ENCODE results near the gene BDNF. TPM values are rescaled to one million over a fixed set of nuclear protein-coding genes. Genes with fewer than 3 reads are reported as not detected.

The BDNF gene
- total RNA-seq, 1 donor from 2014 or later: 1.6 TPM

DNA sequence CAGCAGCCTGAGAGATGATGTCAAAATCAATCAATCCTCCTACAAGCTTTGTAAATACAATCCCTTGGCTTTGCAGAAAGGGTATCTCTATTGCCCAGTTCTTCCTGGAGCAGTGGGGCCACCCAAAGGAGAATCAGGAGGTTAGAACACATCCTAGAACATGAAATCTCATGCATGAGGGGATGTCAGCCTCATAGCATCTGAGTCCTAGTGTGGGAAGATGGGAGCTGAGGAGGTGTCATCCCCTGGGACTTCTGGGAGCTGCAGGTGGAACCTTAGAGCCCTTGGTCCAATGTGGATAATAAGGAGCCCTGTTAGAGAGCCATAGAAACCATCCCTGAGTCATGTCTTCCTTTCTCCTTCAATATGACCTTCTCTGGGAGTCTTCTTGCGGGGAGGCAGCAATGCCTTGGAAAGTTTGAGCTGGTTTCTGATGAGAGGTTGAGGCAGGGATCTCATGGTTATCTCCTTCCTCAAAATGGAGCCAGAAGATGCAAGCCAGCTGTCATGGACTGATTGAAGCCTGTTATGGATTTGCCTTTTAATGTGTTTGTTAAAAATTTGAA lies 74.8 kb downstream of the BDNF start:
- no peaks in the 10 kb centered on the region for H3K9me3 Mint-ChIP-seq
- H3K27ac Mint-ChIP-seq: no peak overlapping the region
- DNase-seq (ENCODE audit: low spot score): no peak
- H3K36me3 ChIP-seq: no peaks in the 10 kb centered on the region
- no peak overlapping the region for H3K27ac ChIP-seq
- H3K4me3 Mint-ChIP-seq: no peak overlapping the region
- H4K20me1 ChIP-seq (ENCODE audit: low read depth): no peaks in the 10 kb centered on the region
- no peak overlapping the region for H3K9ac ChIP-seq
- no peaks in the 10 kb centered on the region for H3K36me3 Mint-ChIP-seq
- H3K4me3 ChIP-seq: no peak overlapping the region
- peaks cover 2% of the 10 kb centered on the region for H3K27me3 Mint-ChIP-seq (ENCODE audit: insufficient read depth, low read depth)
- no peaks in the 10 kb centered on the region for H3K79me2 ChIP-seq (ENCODE audit: low read depth)
- H3K9me3 ChIP-seq (ENCODE audit: low read depth): no peaks in the 10 kb centered on the region
- H3K4me2 ChIP-seq: no peak overlapping the region
- H3F3A ChIP-seq (ENCODE audit: low read depth): no peaks in the 10 kb centered on the region
- no peaks in the 10 kb centered on the region for H3K27me3 ChIP-seq
- TF ChIP-seq EZH2 (IDR thresholded peaks at IDR 0.05): no peak
- TF ChIP-seq, protein P1, sequence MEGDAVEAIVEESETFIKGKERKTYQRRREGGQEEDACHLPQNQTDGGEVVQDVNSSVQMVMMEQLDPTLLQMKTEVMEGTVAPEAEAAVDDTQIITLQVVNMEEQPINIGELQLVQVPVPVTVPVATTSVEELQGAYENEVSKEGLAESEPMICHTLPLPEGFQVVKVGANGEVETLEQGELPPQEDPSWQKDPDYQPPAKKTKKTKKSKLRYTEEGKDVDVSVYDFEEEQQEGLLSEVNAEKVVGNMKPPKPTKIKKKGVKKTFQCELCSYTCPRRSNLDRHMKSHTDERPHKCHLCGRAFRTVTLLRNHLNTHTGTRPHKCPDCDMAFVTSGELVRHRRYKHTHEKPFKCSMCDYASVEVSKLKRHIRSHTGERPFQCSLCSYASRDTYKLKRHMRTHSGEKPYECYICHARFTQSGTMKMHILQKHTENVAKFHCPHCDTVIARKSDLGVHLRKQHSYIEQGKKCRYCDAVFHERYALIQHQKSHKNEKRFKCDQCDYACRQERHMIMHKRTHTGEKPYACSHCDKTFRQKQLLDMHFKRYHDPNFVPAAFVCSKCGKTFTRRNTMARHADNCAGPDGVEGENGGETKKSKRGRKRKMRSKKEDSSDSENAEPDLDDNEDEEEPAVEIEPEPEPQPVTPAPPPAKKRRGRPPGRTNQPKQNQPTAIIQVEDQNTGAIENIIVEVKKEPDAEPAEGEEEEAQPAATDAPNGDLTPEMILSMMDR (IDR thresholded peaks at IDR 0.05): no peak
- no peak for TF ChIP-seq EZH2phosphoT487 (IDR thresholded peaks at IDR 0.05)
- no peaks in the 10 kb centered on the region for H3K4me1 Mint-ChIP-seq
- H2AFZ ChIP-seq (replicated peaks): no peak overlapping the region
- H3K4me1 ChIP-seq: no peaks in the 10 kb centered on the region

DNA sequence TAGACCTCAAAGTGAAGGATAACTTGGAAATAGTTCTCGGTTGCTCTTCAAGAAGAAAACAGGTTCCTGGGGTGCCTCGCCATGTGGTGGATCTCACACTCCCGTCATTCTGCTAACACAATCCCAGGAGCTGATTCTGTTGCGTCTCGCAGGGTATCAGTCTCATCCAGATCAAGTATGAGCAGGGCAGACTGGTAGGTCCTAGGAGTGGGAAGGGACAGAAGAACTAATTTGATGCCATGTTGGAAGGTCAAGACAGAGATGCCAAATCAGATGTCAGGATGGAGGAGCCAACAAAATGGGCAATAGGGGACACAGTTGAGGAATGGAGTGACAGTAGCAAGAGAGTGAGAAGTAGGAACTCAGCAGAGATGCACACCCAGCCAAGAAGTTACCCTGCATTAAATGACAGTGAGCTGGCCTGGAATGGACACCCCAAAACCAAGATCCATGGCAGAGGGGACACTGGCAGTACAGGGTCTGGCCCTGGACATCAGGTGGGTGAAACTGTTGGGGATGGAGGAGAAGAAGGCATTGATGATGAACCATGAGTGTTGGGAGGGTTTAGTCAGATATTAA lies 76.2 kb downstream of the BDNF start:
- H3K27ac ChIP-seq: no peak overlapping the region
- no peak overlapping the region for H3K4me2 ChIP-seq
- Mint-ChIP-seq H3K4me1 (no peaks in the 10 kb centered on the region), H3K27me3 (ENCODE audit: insufficient read depth, low read depth) (peaks cover 2% of the 10 kb centered on the region), H3K27ac (no peak overlapping the region), H3K9me3 (no peaks in the 10 kb centered on the region), H3K36me3 (no peaks in the 10 kb centered on the region), H3K4me3 (no peak overlapping the region)
- H2AFZ ChIP-seq (replicated peaks): no peak overlapping the region
- no peaks in the 10 kb centered on the region for H4K20me1 ChIP-seq (ENCODE audit: low read depth)
- no peak overlapping the region for H3K9ac ChIP-seq
- H3K36me3 ChIP-seq: no peaks in the 10 kb centered on the region
- no peaks in the 10 kb centered on the region for H3F3A ChIP-seq (ENCODE audit: low read depth)
- H3K27me3 ChIP-seq: no peaks in the 10 kb centered on the region
- H3K9me3 ChIP-seq (ENCODE audit: low read depth): no peaks in the 10 kb centered on the region
- no peak overlapping the region for H3K4me3 ChIP-seq
- no peaks in the 10 kb centered on the region for H3K4me1 ChIP-seq
- no peaks in the 10 kb centered on the region for H3K79me2 ChIP-seq (ENCODE audit: low read depth)
- TF ChIP-seq EZH2 (IDR thresholded peaks at IDR 0.05) (no peak), EZH2phosphoT487 (IDR thresholded peaks at IDR 0.05) (no peak)
- no peak for DNase-seq (ENCODE audit: low spot score)

DNA sequence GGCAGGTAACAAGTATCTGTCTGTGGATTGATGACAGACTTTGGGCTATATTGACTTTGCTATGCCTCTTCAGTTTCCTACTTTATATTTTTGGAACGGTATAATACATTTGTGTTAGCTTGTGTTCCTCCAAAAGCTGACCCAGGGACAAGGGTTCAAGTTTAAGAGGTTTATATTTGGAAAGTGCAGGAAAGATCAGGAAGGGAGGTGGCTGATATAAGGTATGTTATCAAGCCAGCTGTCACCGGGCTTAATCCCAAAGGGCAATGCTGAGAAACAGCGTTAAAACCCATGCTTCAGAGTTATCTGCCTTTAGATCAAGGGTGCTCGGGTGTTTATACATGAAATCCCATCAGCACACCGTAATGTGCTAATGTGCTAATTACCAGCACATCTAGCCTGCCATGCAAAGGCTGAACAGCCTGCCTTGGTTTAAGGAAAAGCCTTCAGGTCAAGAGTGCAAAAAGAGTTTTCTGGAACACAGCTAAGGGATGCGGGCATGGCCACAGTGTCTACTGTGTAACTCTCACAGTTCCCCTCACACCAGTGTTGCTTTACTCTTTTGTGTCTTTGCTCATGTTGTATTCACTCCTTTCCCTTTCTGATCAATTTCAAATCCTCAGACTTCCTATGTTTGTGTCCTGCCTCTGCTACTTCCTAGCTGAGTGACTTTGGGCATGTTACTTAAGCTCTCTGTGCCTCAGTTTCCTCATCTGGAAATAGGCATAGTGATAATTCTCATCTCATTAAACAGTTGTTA lies 77.5 kb downstream of the BDNF start:
- Histone ChIP-seq H3K4me3 (no peak overlapping the region), H3K4me1 (no peaks in the 10 kb centered on the region), H3K4me2 (no peak overlapping the region), H4K20me1 (ENCODE audit: low read depth) (no peaks in the 10 kb centered on the region), H3K27ac (no peak overlapping the region), H3K79me2 (ENCODE audit: low read depth) (no peaks in the 10 kb centered on the region), H2AFZ (replicated peaks) (no peak overlapping the region), H3F3A (ENCODE audit: low read depth) (no peaks in the 10 kb centered on the region), H3K27me3 (no peaks in the 10 kb centered on the region), H3K36me3 (no peaks in the 10 kb centered on the region), H3K9me3 (ENCODE audit: low read depth) (no peaks in the 10 kb centered on the region), H3K9ac (no peak overlapping the region)
- TF ChIP-seq, protein P1 (IDR thresholded peaks at IDR 0.05): no peak
- no peak for TF ChIP-seq EZH2 (IDR thresholded peaks at IDR 0.05)
- no peak for TF ChIP-seq EZH2phosphoT487 (IDR thresholded peaks at IDR 0.05)
- Mint-ChIP-seq H3K36me3 (no peaks in the 10 kb centered on the region), H3K9me3 (no peaks in the 10 kb centered on the region), H3K4me1 (no peaks in the 10 kb centered on the region), H3K27ac (no peak overlapping the region), H3K27me3 (ENCODE audit: insufficient read depth, low read depth) (peaks cover 2% of the 10 kb centered on the region), H3K4me3 (no peak overlapping the region)
- no peak for DNase-seq (ENCODE audit: low spot score)

Data from neural progenitor cell (in vitro differentiated cells).